MCF 10A (cell line): ENCODE data around the gene COLEC12. TPM values are rescaled to one million over a fixed set of nuclear protein-coding genes. Genes with fewer than 3 reads are reported as not detected.
"Not testable (repeated sequence)": the region's sequence is repeated elsewhere in the genome, so short reads cannot be mapped to it uniquely, and the experiment has no call there.

Source experiments
- BruUV-seq: library from RNA; stranded (reverse); fragments of 400-500 nt; replicated peaks from 2 replicates; lab custom pipeline; 2021; lab: Mats Ljungman, UMichigan
- CTCF ChIA-PET: fragments of 300-600 bp; sonication (Branson Sonifier 250); formaldehyde crosslinking; extraction: SDS; loops from one replicate; lab custom pipeline; 2021; ENCODE audit warnings: antibody characterized with exemption, inconsistent platforms; lab: Yijun Ruan, JAX
- POLR2A ChIA-PET: fragments of 300-600, 350-650 bp; sonication (Branson Sonifier 250); formaldehyde crosslinking; extraction: SDS; loops from one replicate; lab custom pipeline; 2020; ENCODE audit warnings: antibody characterized with exemption, inconsistent platforms; lab: Yijun Ruan, JAX
- DNase-seq: peaks from one replicate; pipeline ENCODE4 v3.0.0-alpha.2; 2018; ENCODE audit not compliant: unreplicated experiment
- H3K27ac Mint-ChIP-seq: one replicate; pipeline ENCODE4 v1.8.0; 2022; ENCODE audit warnings: mild to moderate bottlenecking, low read depth, mixed read lengths; ENCODE audit not compliant: unreplicated experiment
- H3K27me3 Mint-ChIP-seq: one replicate; pipeline ENCODE4 v1.8.0; 2022; ENCODE audit warnings: mixed read lengths; ENCODE audit not compliant: insufficient read depth, unreplicated experiment
- H3K36me3 Mint-ChIP-seq: one replicate; pipeline ENCODE4 v1.8.0; 2022; ENCODE audit warnings: mild to moderate bottlenecking, moderate library complexity, mixed read lengths; ENCODE audit not compliant: insufficient read depth, unreplicated experiment
- H3K4me1 Mint-ChIP-seq: one replicate; pipeline ENCODE4 v1.8.0; 2022; ENCODE audit warnings: mixed read lengths; ENCODE audit not compliant: insufficient read depth, unreplicated experiment
- H3K4me3 Mint-ChIP-seq: one replicate; pipeline ENCODE4 v1.8.0; 2022; ENCODE audit warnings: mild to moderate bottlenecking, moderate library complexity, mixed read lengths; ENCODE audit not compliant: unreplicated experiment
- H3K9me3 Mint-ChIP-seq: one replicate; pipeline ENCODE4 v1.8.0; 2022; ENCODE audit warnings: mixed read lengths; ENCODE audit not compliant: unreplicated experiment
- CTCF ChIP-seq: fragments of 200-600 bp; IDR thresholded peaks from one replicate; pipeline ENCODE4 v1.8.0; 2022; ENCODE audit warnings: antibody characterized with exemption, mild to moderate bottlenecking; ENCODE audit not compliant: unreplicated experiment
- intact Hi-C: fragments of 100-400 bp; cut with micrococcal nuclease; formaldehyde crosslinking; loops from 2 replicates; pipeline ENCODE4 v1.14.1; 2022
- total RNA-seq: library from RNA; stranded (reverse); gene quantifications from 2 replicates; pipeline ENCODE4 v1.2.3, GENCODE V29; 2022

Gene COLEC12
- total RNA-seq, 1 experiment from 2014 or later, result 0.05 TPM

DNA sequence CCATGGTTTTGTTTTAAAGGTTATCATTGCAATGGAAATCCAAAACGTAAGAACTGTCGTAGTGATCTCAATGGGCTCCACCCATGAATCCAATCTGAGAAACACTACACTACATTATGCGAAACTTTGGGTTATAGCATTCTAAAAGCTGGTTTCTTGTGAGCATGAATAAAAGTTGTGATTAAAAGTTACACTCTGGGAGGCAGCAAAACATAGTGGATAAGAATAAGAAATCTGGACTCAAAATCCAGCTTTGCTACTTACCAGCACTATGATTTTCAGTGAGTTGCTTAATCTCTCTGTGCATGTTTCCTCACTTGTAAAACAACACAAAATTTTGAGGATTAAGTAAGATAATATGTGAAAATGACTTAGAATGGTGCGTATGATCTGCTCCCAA lies 207.0 kb downstream of the COLEC12 start:
- H3K27ac Mint-ChIP-seq, result no peak overlapping the region
- intact Hi-C loops, result loop anchor here (1.0 kb wide), 1 partner anchor 323 kb away; no protein-coding TSS in a partner anchor
- no TSS peak for BruUV-seq
- H3K9me3 Mint-ChIP-seq, result no peaks in the 10 kb centered on the region
- no peaks in the 10 kb centered on the region for H3K36me3 Mint-ChIP-seq
- peaks cover 16% of the 10 kb centered on the region for H3K27me3 Mint-ChIP-seq
- H3K4me3 Mint-ChIP-seq, result no peak overlapping the region
- no peaks in the 10 kb centered on the region for H3K4me1 Mint-ChIP-seq
- DNase-seq, result no peak
- no peak for TF ChIP-seq CTCF
- CTCF ChIA-PET, result interaction anchor here (0.6 to 2.5 kb wide), 10 partner anchors 12 to 447 kb away, joined by 3 to 15 read pairs (median 4); no protein-coding TSS in a partner anchor
- POLR2A ChIA-PET, result interaction anchor here (0.6 to 1.3 kb wide), 4 partner anchors 10 to 669 kb away, joined by 4 to 5 read pairs (median 4); no protein-coding TSS in a partner anchor

- H3K27me3 Mint-ChIP-seq, result peaks cover 16% of the 10 kb centered on the region
- CTCF ChIA-PET, result interaction anchor here (0.9 to 2.0 kb wide), 4 partner anchors 29 to 547 kb away, joined by 3 to 6 read pairs (median 4); no protein-coding TSS in a partner anchor
- intact Hi-C loops, result no loop called here
- POLR2A ChIA-PET, result interaction anchor here (1.3 kb wide), 1 partner anchor 323 kb away, joined by 4 read pairs; no protein-coding TSS in a partner anchor
- TF ChIP-seq CTCF, result no peak
- DNase-seq, result no peak
- H3K27ac Mint-ChIP-seq, result no peak overlapping the region
- no peaks in the 10 kb centered on the region for H3K9me3 Mint-ChIP-seq
- no peaks in the 10 kb centered on the region for H3K4me1 Mint-ChIP-seq
- no peak overlapping the region for H3K4me3 Mint-ChIP-seq
- BruUV-seq, result no TSS peak
- no peaks in the 10 kb centered on the region for H3K36me3 Mint-ChIP-seq
These were observed 208.2 kb downstream of the COLEC12 start for GRCh38 chr18:292271-292670.

GRCh38 chr18:289970-290369 lies 210.5 kb downstream of the COLEC12 start:
- peaks cover 15% of the 10 kb centered on the region for H3K27me3 Mint-ChIP-seq
- POLR2A ChIA-PET, H3K4me3 Mint-ChIP-seq, DNase-seq, H3K9me3 Mint-ChIP-seq, BruUV-seq, H3K4me1 Mint-ChIP-seq, H3K27ac Mint-ChIP-seq, H3K36me3 Mint-ChIP-seq: not testable (repeated sequence)
- CTCF ChIA-PET, result interaction anchor here (0.8 to 1.8 kb wide), 3 partner anchors 13 to 334 kb away, joined by 5 to 6 read pairs (median 5); no protein-coding TSS in a partner anchor
- intact Hi-C loops, result loop anchor here (5.0 kb wide), 1 partner anchor 547 kb away; no protein-coding TSS in a partner anchor

GRCh38 chr18:289026-289425 lies 211.5 kb downstream of the COLEC12 start:
- DNase-seq, result no peak
- no TSS peak for BruUV-seq
- H3K27ac Mint-ChIP-seq, result no peak overlapping the region

More at GRCh38 chr18:289026-289425, 211.5 kb downstream of the COLEC12 start:
- no peak overlapping the region for H3K4me3 Mint-ChIP-seq
- H3K9me3 Mint-ChIP-seq, result no peaks in the 10 kb centered on the region
- TF ChIP-seq CTCF, result no peak
- H3K36me3 Mint-ChIP-seq, result no peaks in the 10 kb centered on the region
- H3K27me3 Mint-ChIP-seq, result peaks cover 5% of the 10 kb centered on the region
- H3K4me1 Mint-ChIP-seq, result no peaks in the 10 kb centered on the region
- ChIA-PET POLR2A (interaction anchor here (0.8 to 1.1 kb wide), 2 partner anchors 21 to 1773 kb away, joined by 4 read pairs; no protein-coding TSS in a partner anchor), CTCF (interaction anchor here (0.8 to 3.2 kb wide), 4 partner anchors 309 to 335 kb away, joined by 3 to 29 read pairs (median 4); no protein-coding TSS in a partner anchor)
- intact Hi-C loops, result loop anchor here (5.0 kb wide), 1 partner anchor 548 kb away; no protein-coding TSS in a partner anchor
